WTC11 (cell line): ENCODE results near the gene POLK.

Experiments
- ATF2 ChIP-seq: sonication (generic); formaldehyde crosslinking; IDR thresholded peaks from 2 replicates; pipeline ENCODE4 v1.8.1; 2022; ENCODE audit warnings: low read depth, missing genetic modification reagents, borderline replicate concordance
- TEAD1 ChIP-seq: sonication (generic); formaldehyde crosslinking; IDR thresholded peaks from 2 replicates; pipeline ENCODE4 v1.8.0; 2022; ENCODE audit warnings: mild to moderate bottlenecking, missing genetic modification reagents
- TEAD4 ChIP-seq: sonication (generic); formaldehyde crosslinking; IDR thresholded peaks from 2 replicates; pipeline ENCODE4 v1.8.0; 2022; ENCODE audit warnings: mild to moderate bottlenecking, missing genetic modification reagents
- TF ChIP-seq, protein P1 (sequence below): sonication (generic); formaldehyde crosslinking; IDR thresholded peaks from 2 replicates; pipeline ENCODE4 v1.8.0; 2022; ENCODE audit warnings: mild to moderate bottlenecking, missing genetic modification reagents

DNA sequence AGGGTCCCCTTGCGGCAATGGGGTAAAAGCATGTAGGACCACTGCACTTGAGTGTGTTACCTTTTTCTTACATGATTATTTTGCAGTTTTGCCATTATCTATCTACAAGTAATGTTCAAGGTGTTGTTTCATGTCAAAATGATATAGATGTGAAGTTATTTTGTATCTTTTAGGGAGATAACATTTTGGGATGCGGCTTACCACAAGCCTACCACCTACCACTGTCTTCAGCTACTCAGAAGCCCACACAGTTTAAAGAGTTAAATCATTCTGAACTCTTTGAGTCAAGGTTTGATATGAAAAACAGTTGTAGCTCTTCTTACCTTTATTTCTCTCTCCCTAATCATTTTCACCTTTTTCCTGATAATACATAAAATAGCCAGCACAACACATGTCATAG lies 20.1 kb upstream of the POLK start:
- TF ChIP-seq TEAD1 (CRISPR knock-in tag) (no peak), TEAD4 (CRISPR knock-in tag) (no peak), ATF2 (no peak)
- TF ChIP-seq, protein P1, sequence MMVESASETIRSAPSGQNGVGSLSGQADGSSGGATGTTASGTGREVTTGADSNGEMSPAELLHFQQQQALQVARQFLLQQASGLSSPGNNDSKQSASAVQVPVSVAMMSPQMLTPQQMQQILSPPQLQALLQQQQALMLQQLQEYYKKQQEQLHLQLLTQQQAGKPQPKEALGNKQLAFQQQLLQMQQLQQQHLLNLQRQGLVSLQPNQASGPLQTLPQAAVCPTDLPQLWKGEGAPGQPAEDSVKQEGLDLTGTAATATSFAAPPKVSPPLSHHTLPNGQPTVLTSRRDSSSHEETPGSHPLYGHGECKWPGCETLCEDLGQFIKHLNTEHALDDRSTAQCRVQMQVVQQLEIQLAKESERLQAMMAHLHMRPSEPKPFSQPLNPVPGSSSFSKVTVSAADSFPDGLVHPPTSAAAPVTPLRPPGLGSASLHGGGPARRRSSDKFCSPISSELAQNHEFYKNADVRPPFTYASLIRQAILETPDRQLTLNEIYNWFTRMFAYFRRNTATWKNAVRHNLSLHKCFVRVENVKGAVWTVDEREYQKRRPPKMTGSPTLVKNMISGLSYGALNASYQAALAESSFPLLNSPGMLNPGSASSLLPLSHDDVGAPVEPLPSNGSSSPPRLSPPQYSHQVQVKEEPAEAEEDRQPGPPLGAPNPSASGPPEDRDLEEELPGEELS (CRISPR knock-in tag) = no peak
